ENCODE results near the gene MAD1L1.

DNA sequence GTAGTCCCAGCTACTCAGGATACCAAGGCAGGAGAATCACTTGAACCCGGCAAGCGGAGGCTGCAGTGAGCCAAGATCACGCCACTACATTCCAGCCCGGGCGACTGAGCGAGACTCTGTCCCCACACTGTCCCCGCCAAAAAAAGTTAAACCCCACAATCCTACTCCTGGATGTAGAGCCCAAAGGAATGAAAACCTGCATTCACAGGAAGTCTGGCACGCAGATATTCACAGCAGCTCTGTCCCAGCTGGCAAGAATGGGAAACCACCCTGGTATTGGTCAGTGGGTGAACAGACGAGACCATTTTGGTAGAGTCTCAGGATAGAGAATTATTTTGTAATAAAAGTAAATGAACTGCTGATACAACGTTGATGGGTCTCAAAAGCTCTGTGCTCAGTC lies 225.2 kb downstream of the MAD1L1 start:
- no peak for TF ChIP-seq EZH2 (IDR thresholded peaks at IDR 0.05; ENCODE audit: low read depth)
- TF ChIP-seq, protein P1, sequence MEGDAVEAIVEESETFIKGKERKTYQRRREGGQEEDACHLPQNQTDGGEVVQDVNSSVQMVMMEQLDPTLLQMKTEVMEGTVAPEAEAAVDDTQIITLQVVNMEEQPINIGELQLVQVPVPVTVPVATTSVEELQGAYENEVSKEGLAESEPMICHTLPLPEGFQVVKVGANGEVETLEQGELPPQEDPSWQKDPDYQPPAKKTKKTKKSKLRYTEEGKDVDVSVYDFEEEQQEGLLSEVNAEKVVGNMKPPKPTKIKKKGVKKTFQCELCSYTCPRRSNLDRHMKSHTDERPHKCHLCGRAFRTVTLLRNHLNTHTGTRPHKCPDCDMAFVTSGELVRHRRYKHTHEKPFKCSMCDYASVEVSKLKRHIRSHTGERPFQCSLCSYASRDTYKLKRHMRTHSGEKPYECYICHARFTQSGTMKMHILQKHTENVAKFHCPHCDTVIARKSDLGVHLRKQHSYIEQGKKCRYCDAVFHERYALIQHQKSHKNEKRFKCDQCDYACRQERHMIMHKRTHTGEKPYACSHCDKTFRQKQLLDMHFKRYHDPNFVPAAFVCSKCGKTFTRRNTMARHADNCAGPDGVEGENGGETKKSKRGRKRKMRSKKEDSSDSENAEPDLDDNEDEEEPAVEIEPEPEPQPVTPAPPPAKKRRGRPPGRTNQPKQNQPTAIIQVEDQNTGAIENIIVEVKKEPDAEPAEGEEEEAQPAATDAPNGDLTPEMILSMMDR (conservative IDR thresholded peaks at IDR 0.05) = no peak

Measured in PC-9 (cell line).